Panc1 (cell line): Measurements from ENCODE around the gene DCDC2B. TPM values are rescaled to one million over a fixed set of nuclear protein-coding genes. Genes with fewer than 3 reads are reported as not detected.
A peak's percentile ranks its signal among the peaks of the same experiment; 100 is the strongest.

Source experiments
- ATAC-seq: fragments of 200-7000 bp; cut with Tn5 transposase; 2 replicates; pipeline ENCODE4 v1.9.1; 2020; ENCODE audit warnings: mild to moderate bottlenecking, moderate library complexity
- BruUV-seq: library from RNA; stranded (reverse); fragments of 400-500 nt; replicated peaks from 2 replicates; lab custom pipeline; 2021; lab: Mats Ljungman, UMichigan
- CTCF ChIA-PET: fragments of 300-600 bp; sonication (Branson Sonifier 250); formaldehyde crosslinking; loops from one replicate; lab custom pipeline; 2022; ENCODE audit warnings: antibody characterized with exemption; lab: Charles Lee
- POLR2A ChIA-PET: fragments of 300-600 bp; sonication (Branson Sonifier 250); formaldehyde crosslinking; loops from one replicate; lab custom pipeline; 2022; ENCODE audit warnings: antibody characterized with exemption; lab: Charles Lee
- DNase-seq: peaks from one replicate; pipeline ENCODE4 v3.0.0-alpha.2; 2010; ENCODE audit warnings: low read depth, low spot score
- H3K27ac ChIP-seq: 2 replicates; pipeline ENCODE4 v1.5.1; 2011; ENCODE audit warnings: mild to moderate bottlenecking, low read length, inconsistent platforms
- H3K27me3 ChIP-seq: fragments of 200-500 bp; sonication (Bioruptor generic); 2 replicates; pipeline ENCODE4 v1.6.0; 2014; ENCODE audit warnings: low read length, inconsistent platforms; ENCODE audit not compliant: control insufficient read depth, insufficient read depth
- H3K36me3 ChIP-seq: fragments of 200-500 bp; sonication (Bioruptor generic); 2 replicates; pipeline ENCODE4 v1.5.1; 2014; ENCODE audit warnings: inconsistent platforms, mild to moderate bottlenecking, low read length, moderate library complexity; ENCODE audit not compliant: control insufficient read depth, insufficient read depth
- H3K4me1 ChIP-seq: 2 replicates; pipeline ENCODE4 v1.5.1; 2011; ENCODE audit warnings: inconsistent platforms, mild to moderate bottlenecking, low read length, moderate library complexity; ENCODE audit not compliant: control insufficient read depth, insufficient read depth
- H3K4me3 ChIP-seq, 2 experiments: 2 replicates each; pipeline ENCODE4 v1.5.1; 2011 to 2012; ENCODE audit warnings: low read depth in 2 of 2, low read length in 2 of 2, mild to moderate bottlenecking in 2 of 2, inconsistent platforms in 1 of 2, moderate library complexity in 1 of 2
- H3K9me3 ChIP-seq: fragments of 200-500 bp; sonication (Bioruptor generic); 2 replicates; pipeline ENCODE4 v1.5.1; 2014; ENCODE audit warnings: low read depth, mild to moderate bottlenecking, inconsistent platforms, low read length, moderate library complexity; ENCODE audit not compliant: control insufficient read depth, insufficient read depth
- CTCF ChIP-seq: fragments of 450-650 bp; IDR thresholded peaks from 2 replicates; pipeline ENCODE4 v1.5.1; 2017; ENCODE audit warnings: mild to moderate bottlenecking
- POLR2AphosphoS5 ChIP-seq: IDR thresholded peaks from 2 replicates; pipeline ENCODE4 v1.6.1; 2012; ENCODE audit warnings: mild to moderate bottlenecking, low read depth, low read length, moderate library complexity
- REST ChIP-seq, 2 experiments: IDR thresholded peaks; 2 replicates each; pipeline ENCODE4 v1.6.1; 2011 to 2012; ENCODE audit warnings: low read depth in 2 of 2, control low read depth in 1 of 2, low read length in 1 of 2, mild to moderate bottlenecking in 1 of 2, moderate library complexity in 1 of 2; ENCODE audit not compliant: insufficient read depth in 1 of 2
- SIN3A ChIP-seq: IDR thresholded peaks from 2 replicates; pipeline ENCODE4 v1.6.1; 2012; ENCODE audit warnings: low read depth, mild to moderate bottlenecking, low read length, moderate library complexity, borderline replicate concordance; ENCODE audit not compliant: insufficient read depth
- TCF7L2 ChIP-seq: IDR thresholded peaks from 2 replicates; pipeline ENCODE4 v1.6.1; 2011; ENCODE audit warnings: mild to moderate bottlenecking, low read depth, low read length, inconsistent platforms
- in situ Hi-C: cut with HindIII; loops from 2 replicates; pipeline ENCODE4 v1.10.0; 2016; ENCODE audit warnings: low sequenced_read_pairs, low pct_unique_long_range_greater_than_20kb
- intact Hi-C: fragments of 100-400 bp; cut with micrococcal nuclease; formaldehyde crosslinking; loops from one replicate; pipeline ENCODE4 v1.10.0; 2022; ENCODE audit not compliant: unreplicated experiment
- total RNA-seq: library from RNA; stranded (reverse); gene quantifications from one replicate; pipeline ENCODE4 v1.2.1, GENCODE V29; 2021; ENCODE audit not compliant: unreplicated experiment

DCDC2B gene
- total RNA-seq, 1 experiment from 2014 or later = not detected

GRCh38 chr1:32199043-32199716, 9.7 kb upstream of the DCDC2B start:
- intact Hi-C loops = no loop called here
- peaks cover 51% of the 10 kb centered on the region for H3K4me1 ChIP-seq
- TF ChIP-seq POLR2AphosphoS5 (0 out of 2 replicates have a peak, but pooled peaks have one; percentile 55), TCF7L2 (no peak)
- POLR2A ChIA-PET = interaction anchor here (0.5 kb wide), 1 partner anchor 615 kb away, joined by 11 read pairs; no protein-coding TSS in a partner anchor
- in situ Hi-C loops = no loop called here
- no peak overlapping the region for H3K4me3 ChIP-seq
- peaks cover 11% of the 10 kb centered on the region; the same call in 1 of the 2 replicates for H3K36me3 ChIP-seq
- DNase-seq (no peak), ATAC-seq (peak; percentile 8; the same call in 1 of the 2 replicates)
- H3K27me3 ChIP-seq = no peaks in the 10 kb centered on the region
- H3K9me3 ChIP-seq = no peaks in the 10 kb centered on the region
- no TSS peak for BruUV-seq
- CTCF ChIA-PET = no interaction called here
- peak overlapping the region; percentile 81 for H3K27ac ChIP-seq

- Histone ChIP-seq H3K27ac (peak overlapping the region; percentile 81), H3K9me3 (no peaks in the 10 kb centered on the region), H3K4me1 (peaks cover 52% of the 10 kb centered on the region), H3K36me3 (peaks cover 11% of the 10 kb centered on the region; the same call in 1 of the 2 replicates), H3K4me3 (peak overlapping the region; percentile 60 to 71), H3K27me3 (no peaks in the 10 kb centered on the region)
- ChIA-PET POLR2A (interaction anchor here (0.6 kb wide), 1 partner anchor 152 kb away, joined by 3 read pairs; no protein-coding TSS in a partner anchor), CTCF (no interaction called here)
- peak; percentile 14 for ATAC-seq
- in situ Hi-C loops = no loop called here
- BruUV-seq = no TSS peak
- DNase-seq = no peak
- intact Hi-C loops = no loop called here
- TF ChIP-seq SIN3A = no peak
- TF ChIP-seq CTCF = no peak
- no peak for TF ChIP-seq REST (IDR thresholded peaks at IDR 0.05; ENCODE audit: insufficient read depth in 1 of 2, low read depth in 2 of 2, low read length in 1 of 2)
- no peak; the same call in 1 of the 2 replicates for TF ChIP-seq POLR2AphosphoS5
- no peak for TF ChIP-seq TCF7L2
These were observed 9.2 kb upstream of the DCDC2B start for GRCh38 chr1:32199717-32200072.
